CD8-positive, alpha-beta memory T cell (primary cell): ENCODE results near the gene SCAF4. TPM values are rescaled to one million over a fixed set of nuclear protein-coding genes. Genes with fewer than 3 reads are reported as not detected.

ENCODE experiments used
- CTCF ChIA-PET: fragments of 350-600 bp; sonication (Branson Sonifier 250); formaldehyde crosslinking; loops from one replicate; lab custom pipeline; 2021; ENCODE audit warnings: antibody characterized with exemption; lab: Charles Lee
- POLR2A ChIA-PET: fragments of 350-600 bp; sonication (Branson Sonifier 250); formaldehyde crosslinking; loops from one replicate; lab custom pipeline; 2021; ENCODE audit warnings: antibody characterized with exemption; lab: Charles Lee
- DNase-seq, 5 donors: peaks; one replicate each; pipeline versions ENCODE4 v3.0.0 to v3.0.0-alpha.2; 2020 to 2022; ENCODE audit warnings: mixed read lengths in 1 of 5
- H3K27ac ChIP-seq: one replicate; pipeline ENCODE4 v1.7.0; 2013; ENCODE audit warnings: low read depth, mild to moderate bottlenecking, low read length, moderate library complexity
- H3K27me3 ChIP-seq: 2 replicates; pipeline ENCODE4 v1.7.0; 2013; ENCODE audit warnings: low read length, mild to moderate bottlenecking; ENCODE audit not compliant: insufficient read depth, poor library complexity, severe bottlenecking
- H3K36me3 ChIP-seq: 2 replicates; pipeline ENCODE4 v1.7.0; 2013; ENCODE audit warnings: mild to moderate bottlenecking, low read length, moderate library complexity; ENCODE audit not compliant: insufficient read depth
- H3K4me1 ChIP-seq: 2 replicates; pipeline ENCODE4 v1.7.0; 2013; ENCODE audit warnings: mild to moderate bottlenecking, low read length, moderate library complexity; ENCODE audit not compliant: insufficient read depth
- H3K4me3 ChIP-seq: 2 replicates; pipeline ENCODE4 v1.7.0; 2013; ENCODE audit warnings: mild to moderate bottlenecking, low read length
- H3K9me3 ChIP-seq: 2 replicates; pipeline ENCODE4 v1.7.0; 2013; ENCODE audit warnings: mild to moderate bottlenecking, low read length
- H3K27ac Mint-ChIP-seq, 8 donors: one replicate each; pipeline ENCODE4 v1.8.0; 2020 to 2021; ENCODE audit warnings: mixed read lengths in 8 of 8, mild to moderate bottlenecking in 6 of 8, inconsistent platforms in 3 of 8, moderate library complexity in 3 of 8
- H3K27me3 Mint-ChIP-seq, 2 donors: one replicate each; pipeline ENCODE4 v1.8.0; 2020 to 2021; ENCODE audit warnings: mixed read lengths in 2 of 2, mild to moderate bottlenecking in 1 of 2, moderate library complexity in 1 of 2
- H3K36me3 Mint-ChIP-seq, 3 donors: one replicate each; pipeline ENCODE4 v1.8.0; 2020 to 2021; ENCODE audit warnings: mixed read lengths in 3 of 3, inconsistent platforms in 1 of 3, mild to moderate bottlenecking in 1 of 3
- H3K4me1 Mint-ChIP-seq, 3 donors: one replicate each; pipeline ENCODE4 v1.8.0; 2020 to 2021; ENCODE audit warnings: mixed read lengths in 3 of 3, inconsistent platforms in 1 of 3, mild to moderate bottlenecking in 1 of 3
- H3K4me3 Mint-ChIP-seq, 7 donors: one replicate each; pipeline ENCODE4 v1.8.0; 2020 to 2021; ENCODE audit warnings: mixed read lengths in 7 of 7, mild to moderate bottlenecking in 6 of 7, moderate library complexity in 4 of 7, inconsistent platforms in 2 of 7
- H3K9me3 Mint-ChIP-seq, 5 donors: one replicate each; pipeline ENCODE4 v1.8.0; 2020 to 2022; ENCODE audit warnings: mixed read lengths in 5 of 5, mild to moderate bottlenecking in 3 of 5, moderate library complexity in 2 of 5, inconsistent platforms in 1 of 5
- polyA plus RNA-seq: library from polyadenylated mRNA; unstranded; fragments of 300-500 nt; fragmentation: Illumina TruSeq; gene quantifications from one replicate; pipeline ENCODE4 v1.2.3, GENCODE V29; 2021
- total RNA-seq, 2 experiments: library from RNA; stranded (reverse); gene quantifications; one replicate each; pipeline ENCODE4 v1.2.3, GENCODE V29; 2021

Gene SCAF4
- total and polyA plus RNA-seq, 3 experiments from 2014 or later, result 27.5 to 55.9 (median 55.4) TPM

GRCh38 chr21:31624961-31625491, 106.9 kb downstream of the SCAF4 start:
- DNase-seq, result no peak
- Mint-ChIP-seq H3K27me3 (peaks cover 3 to 4% of the 10 kb centered on the region in 2 donors), H3K4me3 (no peak overlapping the region), H3K4me1 (peaks cover 5 to 8% (median 6%) of the 10 kb centered on the region in 3 donors), H3K9me3 (no peaks in the 10 kb centered on the region), H3K36me3 (no peaks in the 10 kb centered on the region), H3K27ac (no peak overlapping the region)
- no peaks in the 10 kb centered on the region for H3K9me3 ChIP-seq
- no peaks in the 10 kb centered on the region for H3K4me1 ChIP-seq
- CTCF ChIA-PET, result no interaction called here
- no peak overlapping the region for H3K27ac ChIP-seq
- H3K27me3 ChIP-seq, result no peaks in the 10 kb centered on the region
- no peak overlapping the region for H3K4me3 ChIP-seq
- no peaks in the 10 kb centered on the region for H3K36me3 ChIP-seq
- POLR2A ChIA-PET, result no interaction called here

- peaks cover 3 to 4% of the 10 kb centered on the region in 2 donors for H3K27me3 Mint-ChIP-seq
- Histone ChIP-seq H3K9me3 (no peaks in the 10 kb centered on the region), H3K4me1 (no peaks in the 10 kb centered on the region), H3K27me3 (no peaks in the 10 kb centered on the region), H3K27ac (no peak overlapping the region), H3K36me3 (no peaks in the 10 kb centered on the region), H3K4me3 (no peak overlapping the region)
- no peak overlapping the region for H3K4me3 Mint-ChIP-seq
- peaks cover 5 to 8% (median 6%) of the 10 kb centered on the region in 3 donors for H3K4me1 Mint-ChIP-seq
- H3K9me3 Mint-ChIP-seq, result no peaks in the 10 kb centered on the region
- POLR2A ChIA-PET, result no interaction called here
- H3K27ac Mint-ChIP-seq, result peak overlapping the region in 1 of 8 donors; percentile 18
- DNase-seq, result no peak
- CTCF ChIA-PET, result no interaction called here
- no peaks in the 10 kb centered on the region for H3K36me3 Mint-ChIP-seq
Measured at GRCh38 chr21:31624181-31624580, 107.7 kb downstream of the SCAF4 start.

- no peaks in the 10 kb centered on the region for H3K9me3 ChIP-seq
- Mint-ChIP-seq H3K27ac (peak overlapping the region in 1 of 8 donors; percentile 47), H3K36me3 (no peaks in the 10 kb centered on the region), H3K4me3 (no peak overlapping the region), H3K27me3 (peaks cover 4 to 5% of the 10 kb centered on the region in 2 donors), H3K4me1 (peaks cover 5 to 8% (median 6%) of the 10 kb centered on the region in 3 donors), H3K9me3 (no peaks in the 10 kb centered on the region)
- H3K4me1 ChIP-seq, result no peaks in the 10 kb centered on the region
- H3K27ac ChIP-seq, result no peak overlapping the region
- no peak for DNase-seq
- no peak overlapping the region for H3K4me3 ChIP-seq
- no peaks in the 10 kb centered on the region for H3K27me3 ChIP-seq
- CTCF ChIA-PET, result no interaction called here
- POLR2A ChIA-PET, result no interaction called here
- H3K36me3 ChIP-seq, result no peaks in the 10 kb centered on the region
Measured at GRCh38 chr21:31623664-31624063, 108.3 kb downstream of the SCAF4 start.

- Mint-ChIP-seq H3K9me3 (no peaks in the 10 kb centered on the region), H3K4me3 (no peak overlapping the region), H3K27me3 (peaks cover 4 to 6% of the 10 kb centered on the region in 2 donors), H3K27ac (no peak overlapping the region), H3K4me1 (peaks cover 5 to 8% (median 6%) of the 10 kb centered on the region in 3 donors), H3K36me3 (no peaks in the 10 kb centered on the region)
- ChIA-PET POLR2A (no interaction called here), CTCF (no interaction called here)
- no peaks in the 10 kb centered on the region for H3K36me3 ChIP-seq
- H3K27ac ChIP-seq, result no peak overlapping the region
- H3K4me3 ChIP-seq, result no peak overlapping the region
- H3K4me1 ChIP-seq, result no peaks in the 10 kb centered on the region
- no peak for DNase-seq
- no peaks in the 10 kb centered on the region for H3K27me3 ChIP-seq
- no peaks in the 10 kb centered on the region for H3K9me3 ChIP-seq
Measured at GRCh38 chr21:31622397-31622796, 109.5 kb downstream of the SCAF4 start.

Other genes with a start within 250 kb of the SCAF4 start
- gene SOD1, start 72.4 kb downstream of the SCAF4 start, total RNA-seq, result 100 to 1,000 TPM; 309 to 311 TPM
- 542 TPM for gene SOD1, start 72.4 kb downstream of the SCAF4 start, polyA plus RNA-seq
- under 1 TPM; 0.02 to 0.20 TPM for gene HUNK, start 140.9 kb upstream of the SCAF4 start, total RNA-seq
- gene HUNK, start 140.9 kb upstream of the SCAF4 start, polyA plus RNA-seq, result 0.06 TPM